ENCODE results near the gene FRMD5. TPM values are rescaled to one million over a fixed set of nuclear protein-coding genes. Genes with fewer than 3 reads are reported as not detected.

The FRMD5 gene
- total and polyA plus RNA-seq, 2 donors from 2014 or later = 0.32 to 0.41 TPM

DNA sequence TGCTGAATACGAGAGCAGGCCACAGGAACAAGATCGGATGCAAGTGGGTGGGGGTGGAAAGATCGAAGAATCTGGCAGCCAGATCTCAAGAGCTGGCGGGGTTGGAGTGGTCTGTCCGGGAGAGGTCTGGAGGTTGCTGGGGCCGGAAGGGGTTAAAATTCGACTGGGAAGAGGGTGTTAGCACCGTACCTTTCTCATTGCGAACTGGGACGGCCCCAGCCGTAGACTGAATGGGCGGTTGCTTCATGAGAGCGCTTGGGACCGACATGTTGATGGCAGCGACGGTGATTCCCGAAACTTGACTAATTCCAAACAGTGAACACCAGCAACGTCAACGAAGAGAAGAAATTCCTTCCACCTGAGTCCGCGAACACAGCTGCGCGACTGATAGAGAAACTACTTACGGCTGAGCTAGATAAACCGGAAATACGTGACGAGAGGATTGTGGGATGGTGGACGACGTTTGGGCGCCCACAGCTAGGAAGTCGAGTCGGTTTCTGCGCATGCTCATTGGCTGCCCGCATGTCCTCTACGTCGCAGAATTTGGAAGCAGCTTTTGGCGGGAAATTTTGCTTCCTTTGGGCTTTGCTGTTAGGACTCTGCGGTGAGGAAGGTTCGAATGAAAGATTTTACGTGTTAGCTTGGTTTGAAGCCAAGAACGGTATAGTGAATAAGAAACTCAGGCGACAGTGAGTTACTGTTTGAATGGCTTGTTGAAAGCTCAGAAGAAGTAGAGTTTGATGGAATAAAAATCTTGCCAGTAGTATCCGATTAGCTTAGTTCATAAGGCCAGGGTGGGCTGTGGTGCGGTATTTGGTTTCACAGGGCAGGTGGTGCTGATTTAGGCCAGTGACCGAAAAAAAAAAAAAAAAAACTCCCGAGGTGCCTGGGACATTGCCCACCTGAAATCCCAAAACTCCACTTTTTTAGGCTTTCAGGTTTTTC lies 370.5 kb downstream of the FRMD5 start, which contains the start of gene MFAP1:
Gene MFAP1, minus strand, starts transcription at position 389 of the 945 bp plus-strand sequence. Its CDS starts 121 bp downstream, at position 268.
- H3K4me3 ChIP-seq (ENCODE audit: low read length in 3 of 3) = peak within 1 kb of the TSS; percentile 91 to 100 (median 98)
- TF ChIP-seq, protein P1, sequence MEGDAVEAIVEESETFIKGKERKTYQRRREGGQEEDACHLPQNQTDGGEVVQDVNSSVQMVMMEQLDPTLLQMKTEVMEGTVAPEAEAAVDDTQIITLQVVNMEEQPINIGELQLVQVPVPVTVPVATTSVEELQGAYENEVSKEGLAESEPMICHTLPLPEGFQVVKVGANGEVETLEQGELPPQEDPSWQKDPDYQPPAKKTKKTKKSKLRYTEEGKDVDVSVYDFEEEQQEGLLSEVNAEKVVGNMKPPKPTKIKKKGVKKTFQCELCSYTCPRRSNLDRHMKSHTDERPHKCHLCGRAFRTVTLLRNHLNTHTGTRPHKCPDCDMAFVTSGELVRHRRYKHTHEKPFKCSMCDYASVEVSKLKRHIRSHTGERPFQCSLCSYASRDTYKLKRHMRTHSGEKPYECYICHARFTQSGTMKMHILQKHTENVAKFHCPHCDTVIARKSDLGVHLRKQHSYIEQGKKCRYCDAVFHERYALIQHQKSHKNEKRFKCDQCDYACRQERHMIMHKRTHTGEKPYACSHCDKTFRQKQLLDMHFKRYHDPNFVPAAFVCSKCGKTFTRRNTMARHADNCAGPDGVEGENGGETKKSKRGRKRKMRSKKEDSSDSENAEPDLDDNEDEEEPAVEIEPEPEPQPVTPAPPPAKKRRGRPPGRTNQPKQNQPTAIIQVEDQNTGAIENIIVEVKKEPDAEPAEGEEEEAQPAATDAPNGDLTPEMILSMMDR (IDR thresholded peaks at IDR 0.05; ENCODE audit: borderline replicate concordance, extremely low read depth, insufficient read depth) = no peak
- peak; percentile 94 to 98 (median 97) for DNase-seq
- H3K9ac ChIP-seq (ENCODE audit: low read length in 3 of 3) = peak within 1 kb of the TSS; percentile 84 to 100 (median 93)
- FAIRE-seq = peak; percentile 86
- no peaks in the 10 kb centered on the region for H3K27me3 ChIP-seq (ENCODE audit: control insufficient read depth, insufficient read depth, low read length)
- H3K9me3 ChIP-seq (ENCODE audit: control insufficient read depth in 2 of 3, insufficient read depth in 1 of 3, low read length in 3 of 3) = no peaks in the 10 kb centered on the region
- H3K27ac ChIP-seq (ENCODE audit: low read depth in 2 of 2, low read length in 2 of 2) = peak within 1 kb of the TSS; percentile 83 to 95
- no peaks in the 10 kb centered on the region for H3K36me3 ChIP-seq (ENCODE audit: control insufficient read depth in 2 of 3, insufficient read depth in 3 of 3, low read length in 3 of 3)
- H3K4me1 ChIP-seq (ENCODE audit: control insufficient read depth in 2 of 3, insufficient read depth in 2 of 3, low read depth in 1 of 3, low read length in 3 of 3) = peaks cover 3 to 8% (median 3%) of the 10 kb centered on the region in 3 donors
- intact Hi-C loops (cut with DNase I) = no loop called here

DNA sequence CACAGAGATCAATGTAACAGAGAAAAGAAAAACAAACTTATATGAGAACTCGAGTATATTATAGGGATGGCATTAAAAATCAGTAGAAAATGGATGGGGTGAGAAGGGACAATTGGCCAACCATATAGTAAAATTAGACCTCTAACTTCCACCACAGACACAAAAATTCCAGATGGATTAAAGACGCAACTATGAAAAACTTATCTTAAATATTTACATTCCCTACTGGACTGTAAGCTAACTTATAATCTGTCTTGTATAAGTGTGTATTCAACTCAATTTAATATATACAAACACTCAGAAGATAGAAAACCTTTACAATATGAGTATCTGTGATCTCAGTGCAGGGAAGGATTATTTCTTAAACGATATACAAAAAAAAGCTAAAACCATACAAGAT lies 373.6 kb downstream of the FRMD5 start:
- no peaks in the 10 kb centered on the region for H3K27me3 ChIP-seq (ENCODE audit: control insufficient read depth, insufficient read depth, low read length)
- peaks cover 3 to 8% (median 3%) of the 10 kb centered on the region in 3 donors for H3K4me1 ChIP-seq (ENCODE audit: control insufficient read depth in 2 of 3, insufficient read depth in 2 of 3, low read depth in 1 of 3, low read length in 3 of 3)
- TF ChIP-seq, protein P1 (IDR thresholded peaks at IDR 0.05; ENCODE audit: borderline replicate concordance, extremely low read depth, insufficient read depth) = no peak
- intact Hi-C loops (cut with DNase I) = no loop called here
- no peak overlapping the region for H3K9ac ChIP-seq (ENCODE audit: low read length in 3 of 3)
- H3K27ac ChIP-seq (ENCODE audit: low read depth in 2 of 2, low read length in 2 of 2) = no peak overlapping the region
- DNase-seq (no peak), FAIRE-seq (no peak)
- peaks cover 0 to 12% (median 5%) of the 10 kb centered on the region in 3 donors for H3K36me3 ChIP-seq (ENCODE audit: control insufficient read depth in 2 of 3, insufficient read depth in 3 of 3, low read length in 3 of 3)
- H3K9me3 ChIP-seq (ENCODE audit: control insufficient read depth in 2 of 3, insufficient read depth in 1 of 3, low read length in 3 of 3) = no peaks in the 10 kb centered on the region
- no peak overlapping the region for H3K4me3 ChIP-seq (ENCODE audit: low read length in 3 of 3)

Other genes with a start within 250 kb of the FRMD5 start
- 117 TPM for gene GOLM2, start 93.4 kb upstream of the FRMD5 start, total RNA-seq
- 29.8 TPM for gene GOLM2, start 93.4 kb upstream of the FRMD5 start, polyA plus RNA-seq (ENCODE audit: insufficient read depth, low read depth, low replicate concordance)
- gene CTDSPL2, start 232.4 kb upstream of the FRMD5 start, total RNA-seq = 37.8 TPM
- 4.2 TPM for gene CTDSPL2, start 232.4 kb upstream of the FRMD5 start, polyA plus RNA-seq (ENCODE audit: insufficient read depth, low read depth, low replicate concordance)